HEK293T (cell line): ENCODE results near the gene CCDC92.

ENCODE experiments used
- ARNT ChIP-seq: fragments of 450-650 bp; IDR thresholded peaks from 2 replicates; pipeline ENCODE4 v1.6.1; 2017; ENCODE audit warnings: mild to moderate bottlenecking
- BHLHE40 ChIP-seq: fragments of 450-650 bp; IDR thresholded peaks from 2 replicates; pipeline ENCODE4 v1.6.1; 2016; ENCODE audit warnings: mild to moderate bottlenecking, moderate library complexity, borderline replicate concordance
- CTBP1 ChIP-seq: fragments of 450-650 bp; IDR thresholded peaks from 2 replicates; pipeline ENCODE4 v1.6.1; 2016; ENCODE audit warnings: borderline replicate concordance
- ELF4 ChIP-seq: fragments of 450-650 bp; IDR thresholded peaks from 2 replicates; pipeline ENCODE4 v1.6.1; 2017; ENCODE audit warnings: antibody characterized with exemption
- FOXK2 ChIP-seq: fragments of 450-650 bp; IDR thresholded peaks from 2 replicates; pipeline ENCODE4 v1.6.1; 2016; ENCODE audit warnings: mild to moderate bottlenecking
- FOXM1 ChIP-seq: fragments of 450-650 bp; IDR thresholded peaks from 2 replicates; pipeline ENCODE4 v1.6.1; 2017; ENCODE audit warnings: mild to moderate bottlenecking, borderline replicate concordance
- HDGF ChIP-seq: fragments of 450-650 bp; IDR thresholded peaks from 2 replicates; pipeline ENCODE4 v1.6.1; 2017; ENCODE audit warnings: antibody characterized with exemption, borderline replicate concordance
- LEF1 ChIP-seq: fragments of 450-650 bp; IDR thresholded peaks from 2 replicates; pipeline ENCODE4 v1.6.1; 2017; ENCODE audit warnings: mild to moderate bottlenecking, borderline replicate concordance
- NFRKB ChIP-seq: fragments of 450-650 bp; IDR thresholded peaks from 2 replicates; pipeline ENCODE4 v1.6.1; 2016; ENCODE audit warnings: mild to moderate bottlenecking, moderate library complexity
- PKNOX1 ChIP-seq: fragments of 450-650 bp; IDR thresholded peaks from 2 replicates; pipeline ENCODE4 v1.6.1; 2016
- SP1 ChIP-seq: fragments of 450-650 bp; IDR thresholded peaks from 2 replicates; pipeline ENCODE4 v1.6.1; 2017
- SUZ12 ChIP-seq: fragments of 450-650 bp; IDR thresholded peaks from 2 replicates; pipeline ENCODE4 v1.6.1; 2016; ENCODE audit warnings: mild to moderate bottlenecking
- ZNF384 ChIP-seq: fragments of 450-650 bp; IDR thresholded peaks from 2 replicates; pipeline ENCODE4 v1.6.1; 2016

GRCh38 chr12:123963821-123964220 is 8.8 kb downstream of the CCDC92 start:
- no peak for TF ChIP-seq FOXM1
- no peak for TF ChIP-seq PKNOX1
- TF ChIP-seq HDGF: no peak
- TF ChIP-seq ELF4: no peak
- TF ChIP-seq ARNT: no peak
- TF ChIP-seq SUZ12: no peak
- no peak for TF ChIP-seq CTBP1
- TF ChIP-seq SP1: no peak
- TF ChIP-seq FOXK2: no peak
- TF ChIP-seq LEF1: no peak
- TF ChIP-seq BHLHE40: no peak
- TF ChIP-seq NFRKB: no peak
- TF ChIP-seq ZNF384: no peak
